ENCODE data around the gene RBM19.

RBM19 gene

DNA sequence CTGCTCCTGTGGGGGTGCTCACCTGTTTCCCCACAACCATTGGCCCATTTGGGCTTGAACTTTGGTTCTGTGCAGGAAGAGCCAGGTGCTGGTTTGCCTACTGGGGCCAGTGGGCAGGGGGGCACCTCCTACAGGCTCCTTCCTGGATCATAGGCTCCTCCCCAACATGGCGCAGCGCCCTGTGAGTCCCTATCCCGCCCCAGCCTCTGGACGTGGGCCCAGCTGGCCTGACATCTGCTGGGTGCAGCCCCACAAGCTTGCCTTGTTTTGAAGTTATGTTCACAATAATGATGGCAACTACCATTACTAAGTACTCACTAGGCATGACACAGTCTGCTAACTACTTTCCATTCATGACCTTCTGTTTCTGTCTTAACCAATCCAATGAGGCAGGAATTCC, 147.8 kb downstream of the RBM19 start:
- Histone ChIP-seq H3K9ac (ENCODE audit: low read length) (no peak overlapping the region), H3K9me2 (ENCODE audit: low read depth, low read length) (no peaks in the 10 kb centered on the region), H3K4me1 (ENCODE audit: insufficient read depth, low read length, severe bottlenecking) (no peaks in the 10 kb centered on the region), H3K4me2 (ENCODE audit: low read length) (no peak overlapping the region), H3K27ac (ENCODE audit: low read depth, low read length, poor library complexity, severe bottlenecking) (no peak overlapping the region), H3K36me3 (ENCODE audit: insufficient read depth, low read length) (no peaks in the 10 kb centered on the region), H3K79me2 (ENCODE audit: insufficient read depth, low read length) (no peaks in the 10 kb centered on the region), H2AFZ (ENCODE audit: low read length) (no peak overlapping the region), H3F3A (ENCODE audit: insufficient read depth, low read length) (no peaks in the 10 kb centered on the region), H3K4me3 (ENCODE audit: low read depth, low read length, poor library complexity, severe bottlenecking) (no peak overlapping the region), H3K9me3 (ENCODE audit: low read length) (no peaks in the 10 kb centered on the region), H3K27me3 (ENCODE audit: insufficient read depth, low read length) (no peaks in the 10 kb centered on the region), H4K20me1 (ENCODE audit: insufficient read depth, low read length) (no peaks in the 10 kb centered on the region)
- TF ChIP-seq, protein P1, sequence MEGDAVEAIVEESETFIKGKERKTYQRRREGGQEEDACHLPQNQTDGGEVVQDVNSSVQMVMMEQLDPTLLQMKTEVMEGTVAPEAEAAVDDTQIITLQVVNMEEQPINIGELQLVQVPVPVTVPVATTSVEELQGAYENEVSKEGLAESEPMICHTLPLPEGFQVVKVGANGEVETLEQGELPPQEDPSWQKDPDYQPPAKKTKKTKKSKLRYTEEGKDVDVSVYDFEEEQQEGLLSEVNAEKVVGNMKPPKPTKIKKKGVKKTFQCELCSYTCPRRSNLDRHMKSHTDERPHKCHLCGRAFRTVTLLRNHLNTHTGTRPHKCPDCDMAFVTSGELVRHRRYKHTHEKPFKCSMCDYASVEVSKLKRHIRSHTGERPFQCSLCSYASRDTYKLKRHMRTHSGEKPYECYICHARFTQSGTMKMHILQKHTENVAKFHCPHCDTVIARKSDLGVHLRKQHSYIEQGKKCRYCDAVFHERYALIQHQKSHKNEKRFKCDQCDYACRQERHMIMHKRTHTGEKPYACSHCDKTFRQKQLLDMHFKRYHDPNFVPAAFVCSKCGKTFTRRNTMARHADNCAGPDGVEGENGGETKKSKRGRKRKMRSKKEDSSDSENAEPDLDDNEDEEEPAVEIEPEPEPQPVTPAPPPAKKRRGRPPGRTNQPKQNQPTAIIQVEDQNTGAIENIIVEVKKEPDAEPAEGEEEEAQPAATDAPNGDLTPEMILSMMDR (IDR thresholded peaks at IDR 0.05; ENCODE audit: low read length) = no peak
- no peak for TF ChIP-seq EZH2 (IDR thresholded peaks at IDR 0.05; ENCODE audit: borderline replicate concordance, low read length)

DNA sequence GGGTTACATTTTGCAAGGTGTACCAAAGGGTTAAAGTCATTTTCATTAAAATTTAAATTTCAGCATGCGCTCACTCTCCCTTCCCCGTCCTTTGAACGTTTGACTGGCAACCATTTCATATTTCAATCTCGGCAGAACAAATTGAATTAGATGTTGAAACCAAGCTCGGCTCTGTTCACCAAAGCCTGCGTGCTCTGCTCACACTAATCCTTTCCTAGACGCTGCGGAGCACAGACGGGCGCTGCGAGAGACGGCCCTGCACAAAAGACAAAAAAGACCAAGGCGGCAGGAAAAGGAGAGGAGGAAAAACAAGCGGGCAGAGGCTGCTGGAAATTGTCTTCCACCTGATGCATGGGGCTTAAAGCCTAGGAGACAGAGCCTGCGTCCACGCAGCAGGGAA, 149.3 kb downstream of the RBM19 start:
- no peaks in the 10 kb centered on the region for H3K36me3 ChIP-seq (ENCODE audit: insufficient read depth, low read length)
- H3K9me2 ChIP-seq (ENCODE audit: low read depth, low read length) = no peaks in the 10 kb centered on the region
- H3K79me2 ChIP-seq (ENCODE audit: insufficient read depth, low read length) = no peaks in the 10 kb centered on the region
- no peak overlapping the region for H2AFZ ChIP-seq (ENCODE audit: low read length)
- H4K20me1 ChIP-seq (ENCODE audit: insufficient read depth, low read length) = no peaks in the 10 kb centered on the region
- H3K9me3 ChIP-seq (ENCODE audit: low read length) = no peaks in the 10 kb centered on the region
- H3F3A ChIP-seq (ENCODE audit: insufficient read depth, low read length) = no peaks in the 10 kb centered on the region
- TF ChIP-seq, protein P1 (IDR thresholded peaks at IDR 0.05; ENCODE audit: low read length) = no peak
- TF ChIP-seq EZH2 (IDR thresholded peaks at IDR 0.05; ENCODE audit: borderline replicate concordance, low read length) = no peak
- H3K27me3 ChIP-seq (ENCODE audit: insufficient read depth, low read length) = no peaks in the 10 kb centered on the region
- H3K4me3 ChIP-seq (ENCODE audit: low read depth, low read length, poor library complexity, severe bottlenecking) = no peak overlapping the region
- H3K27ac ChIP-seq (ENCODE audit: low read depth, low read length, poor library complexity, severe bottlenecking) = no peak overlapping the region
- H3K9ac ChIP-seq (ENCODE audit: low read length) = no peak overlapping the region
- no peak overlapping the region for H3K4me2 ChIP-seq (ENCODE audit: low read length)
- no peaks in the 10 kb centered on the region for H3K4me1 ChIP-seq (ENCODE audit: insufficient read depth, low read length, severe bottlenecking)

DNA sequence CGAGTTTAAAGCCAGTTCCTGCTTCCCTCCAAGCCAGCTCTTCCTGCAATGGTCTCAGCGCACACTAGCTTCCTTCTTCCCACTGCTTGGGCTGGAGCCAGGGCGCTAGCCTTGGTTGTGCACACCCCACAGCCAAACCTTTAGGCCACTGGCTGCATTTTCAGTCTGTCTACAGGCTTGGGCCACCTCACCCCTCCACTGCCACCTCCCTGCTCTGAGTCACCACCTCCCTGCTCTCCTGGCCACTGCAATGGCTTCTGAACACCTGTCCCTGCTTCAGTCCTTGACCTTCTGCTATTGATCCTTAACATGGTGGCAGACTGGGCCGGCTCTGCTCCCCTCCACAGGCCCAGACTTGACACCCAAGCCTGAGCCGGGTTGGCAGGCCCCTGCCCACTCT, 151.1 kb downstream of the RBM19 start:
- TF ChIP-seq, protein P1 (IDR thresholded peaks at IDR 0.05; ENCODE audit: low read length) = no peak
- Histone ChIP-seq H3K79me2 (ENCODE audit: insufficient read depth, low read length) (no peaks in the 10 kb centered on the region), H3K27ac (ENCODE audit: low read depth, low read length, poor library complexity, severe bottlenecking) (no peak overlapping the region), H3K9me2 (ENCODE audit: low read depth, low read length) (no peaks in the 10 kb centered on the region), H2AFZ (ENCODE audit: low read length) (no peak overlapping the region), H3F3A (ENCODE audit: insufficient read depth, low read length) (no peaks in the 10 kb centered on the region), H3K4me3 (ENCODE audit: low read depth, low read length, poor library complexity, severe bottlenecking) (no peak overlapping the region), H3K36me3 (ENCODE audit: insufficient read depth, low read length) (no peaks in the 10 kb centered on the region), H3K4me2 (ENCODE audit: low read length) (no peak overlapping the region), H3K27me3 (ENCODE audit: insufficient read depth, low read length) (no peaks in the 10 kb centered on the region), H3K9me3 (ENCODE audit: low read length) (no peaks in the 10 kb centered on the region), H3K9ac (ENCODE audit: low read length) (no peak overlapping the region), H4K20me1 (ENCODE audit: insufficient read depth, low read length) (no peaks in the 10 kb centered on the region), H3K4me1 (ENCODE audit: insufficient read depth, low read length, severe bottlenecking) (no peaks in the 10 kb centered on the region)
